HG03108 (cell line): ENCODE data around the gene SNX21.

Source experiments
- ATAC-seq: cut with Tn5 transposase; IDR thresholded peaks from one replicate; pipeline ENCODE4 v1.9.1; 2021; ENCODE audit warnings: moderate library complexity; ENCODE audit not compliant: unreplicated experiment

SNX21 gene

DNA sequence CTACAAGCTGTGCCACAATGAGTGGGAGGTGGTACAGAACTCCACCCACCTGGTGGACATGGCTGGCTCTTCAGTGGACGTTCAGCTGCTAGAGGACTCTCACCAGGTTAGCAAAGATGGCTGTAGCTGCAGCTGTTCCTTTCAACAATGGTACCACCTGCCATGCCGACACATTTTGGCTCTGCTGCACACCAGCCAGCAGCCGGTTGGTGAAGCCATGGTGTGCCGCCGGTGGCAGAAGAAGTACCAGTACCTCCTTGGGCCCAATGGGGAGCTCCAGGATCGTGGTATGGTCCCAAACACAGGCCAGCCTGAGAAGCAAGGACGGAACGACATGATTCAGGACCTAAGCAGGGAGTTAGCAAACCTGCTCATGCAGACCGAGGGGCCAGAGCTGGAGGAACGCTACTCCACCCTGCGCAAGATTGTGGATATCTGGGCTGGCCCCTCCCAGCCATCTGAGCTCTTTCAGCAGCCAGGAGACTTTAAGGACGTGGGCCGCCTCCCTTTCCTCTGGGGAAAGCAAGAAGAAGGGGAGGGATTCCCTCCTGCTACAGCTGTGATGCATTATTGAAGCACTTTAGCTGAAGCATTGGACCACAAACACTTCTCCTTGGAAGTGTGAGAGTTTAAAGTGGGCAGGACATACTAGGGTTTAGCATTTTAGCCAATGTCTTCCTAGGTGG is 44.6 kb downstream of the SNX21 start:
- ATAC-seq = no peak

DNA sequence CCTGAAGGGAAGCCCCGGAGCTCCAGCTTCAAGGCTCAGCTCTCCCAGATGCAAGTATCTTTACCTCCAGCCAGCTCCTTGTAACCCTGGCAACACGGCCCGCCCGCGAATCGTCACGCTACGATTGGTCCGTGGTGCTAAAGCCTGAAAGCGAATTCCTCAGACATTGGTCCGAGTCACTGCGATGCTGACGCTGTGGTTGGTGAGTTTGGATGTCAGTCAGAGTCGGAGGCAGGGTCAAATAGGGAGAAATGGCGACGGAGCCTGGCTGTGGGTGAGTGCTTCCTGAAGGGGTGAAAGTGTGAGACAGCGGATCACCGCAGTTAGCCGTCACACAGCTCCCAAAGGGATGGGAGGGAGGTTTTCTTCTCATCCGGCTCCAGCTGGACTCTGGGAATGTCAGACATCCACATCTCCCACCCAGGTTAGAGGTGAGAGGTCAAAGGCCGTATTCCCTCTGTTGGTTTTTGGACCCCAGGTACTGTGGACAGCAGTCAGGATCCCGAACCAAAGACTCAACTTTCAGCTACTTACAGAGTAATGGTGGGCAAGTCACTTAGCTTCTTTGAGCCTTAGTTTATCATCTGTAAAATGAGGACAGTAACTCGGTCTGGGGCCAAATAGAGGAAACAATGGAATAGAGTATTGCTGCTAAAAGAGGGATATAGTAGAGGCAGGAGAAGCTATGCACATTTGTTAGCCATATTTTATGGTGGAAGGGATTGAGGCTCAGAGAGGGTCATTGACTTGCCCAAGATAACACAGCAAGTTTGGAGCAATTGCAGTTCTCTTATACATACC is 47.6 kb downstream of the SNX21 start, which contains the start of gene ZSWIM1:
Gene ZSWIM1, plus strand, starts transcription at position 240 of the 801 bp plus-strand sequence. CDS start 1,366 bp downstream, outside the sequence.
- ATAC-seq = peak; percentile 97

- no peak for ATAC-seq
These were observed 49.0 kb downstream of the SNX21 start for GRCh38 chr20:45882469-45883099.

DNA sequence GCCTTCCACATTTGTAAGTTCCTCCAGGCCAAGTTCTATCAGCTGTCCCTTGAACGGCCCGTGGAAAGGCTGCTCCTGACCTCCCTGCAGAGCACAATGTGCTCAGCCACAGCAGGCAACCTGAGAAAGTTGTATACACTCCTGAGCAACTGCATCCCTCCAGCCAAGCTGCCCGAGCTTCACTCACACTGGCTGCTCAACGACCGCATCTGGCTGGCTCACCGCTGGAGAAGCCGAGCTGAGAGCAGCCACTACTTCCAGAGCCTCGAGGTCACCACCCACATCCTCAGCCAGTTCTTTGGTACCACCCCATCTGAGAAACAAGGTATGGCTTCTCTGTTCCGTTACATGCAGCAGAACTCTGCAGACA is 49.5 kb downstream of the SNX21 start:
- ATAC-seq = no peak

DNA sequence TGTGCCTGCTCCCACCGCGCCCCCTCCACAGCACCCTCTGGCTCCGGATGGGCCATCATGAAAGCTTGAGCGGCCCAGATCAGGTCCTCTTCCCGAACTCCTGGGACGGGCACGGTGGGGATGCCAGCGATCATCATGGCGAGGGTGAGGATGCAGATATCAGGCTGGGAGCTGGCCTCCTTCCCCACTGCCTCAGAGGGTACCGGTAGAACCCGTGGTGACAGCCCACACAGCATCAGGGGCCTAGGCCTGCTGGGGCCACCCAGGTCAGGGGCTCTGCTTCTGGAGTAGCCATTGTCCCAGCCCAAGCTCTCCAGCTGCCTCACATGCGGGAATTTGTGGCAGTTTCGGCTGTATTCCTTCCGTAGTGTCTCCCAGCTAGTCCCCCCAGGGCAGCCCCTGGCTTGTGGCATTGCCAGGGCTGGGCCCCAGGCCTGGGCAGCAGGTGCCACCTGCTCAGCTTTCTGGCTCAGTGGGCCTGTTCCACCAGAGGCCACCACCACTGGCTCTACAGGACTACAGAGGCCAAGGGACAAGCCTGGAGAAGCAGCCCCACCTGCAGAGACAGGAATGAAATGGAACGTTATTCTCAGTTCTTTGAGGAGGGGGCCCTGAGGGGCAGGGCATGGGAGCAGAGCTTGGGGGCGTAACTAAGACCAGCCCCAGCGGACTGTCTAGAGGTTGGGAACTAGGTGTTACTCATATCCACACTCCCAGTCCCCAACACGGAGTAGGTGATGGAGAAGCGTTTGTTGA is 53.2 kb downstream of the SNX21 start:
- ATAC-seq = no peak

- ATAC-seq = no peak
These were observed 53.7 kb downstream of the SNX21 start, which contains the start of gene SPATA25 for GRCh38 chr20:45887346-45887715. SPATA25 (minus strand) TSS chr20:45887622; CDS start chr20:45887590, 32 bp downstream.

GRCh38 chr20:45888681-45889080 is 55.1 kb downstream of the SNX21 start:
- no peak for ATAC-seq

DNA sequence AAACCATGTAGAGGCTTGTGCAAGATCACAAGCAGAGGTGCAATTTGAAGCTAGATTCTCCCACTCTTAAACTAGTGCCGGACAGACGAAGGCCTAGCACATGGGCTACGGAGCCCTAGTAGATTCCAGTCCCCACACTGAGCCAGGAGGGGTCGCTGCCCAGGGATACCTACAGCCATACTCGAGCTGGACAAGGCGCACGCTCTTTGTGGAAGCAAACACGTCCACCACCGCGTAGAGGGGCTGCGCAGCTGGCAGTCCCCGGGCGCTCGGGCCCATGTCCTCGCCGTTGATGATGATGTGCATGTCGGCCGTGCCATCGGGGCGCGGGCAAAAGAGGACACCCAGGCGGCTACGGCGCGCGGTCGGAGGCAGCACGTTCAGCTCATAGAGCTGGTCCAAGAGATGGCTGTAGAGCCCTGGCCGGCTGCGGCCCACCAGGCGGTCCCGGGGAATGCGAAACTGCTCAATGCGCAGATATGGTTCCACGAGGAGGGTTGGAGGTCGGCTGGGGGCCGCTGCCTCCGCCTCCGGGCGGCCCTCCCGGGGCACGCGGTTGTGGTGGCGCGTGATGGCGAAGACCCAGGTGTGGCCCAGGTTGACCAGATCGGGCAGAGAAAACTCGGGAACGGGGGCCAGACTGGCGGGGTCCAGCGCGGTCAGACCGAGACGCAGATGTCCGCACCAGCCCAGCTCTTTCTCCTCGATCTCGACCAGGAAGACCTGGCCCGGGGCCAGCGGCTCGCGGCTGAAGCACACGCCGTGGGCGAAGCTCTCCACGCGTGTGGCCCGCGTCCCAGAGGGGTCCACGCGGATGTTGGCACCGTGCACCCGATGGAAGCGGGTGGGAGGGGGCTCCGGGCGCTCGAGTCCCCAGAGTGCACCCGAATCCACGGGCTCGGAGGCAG is 56.7 kb downstream of the SNX21 start:
- ATAC-seq = peak; percentile 25

GRCh38 chr20:45890985-45891983 is 57.7 kb downstream of the SNX21 start, which contains the start of the genes CTSA and NEURL2:
CTSA (plus strand) TSS chr20:45891335; CDS start chr20:45891569, 234 bp downstream.
NEURL2 (minus strand) TSS chr20:45891208; CDS start chr20:45890991, 217 bp downstream.
- ATAC-seq = peak; percentile 68

GRCh38 chr20:45892049-45892825 is 58.6 kb downstream of the SNX21 start:
- no peak for ATAC-seq
